PC-9 (cell line): Measurements from ENCODE around the gene SPAST. TPM values are rescaled to one million over a fixed set of nuclear protein-coding genes. Genes with fewer than 3 reads are reported as not detected.

Experiments used
- BruUV-seq: library from RNA; stranded (reverse); fragments of 400-500 nt; replicated peaks from 2 replicates; lab custom pipeline; 2021; lab: Mats Ljungman, UMichigan
- CTCF ChIA-PET: fragments of 300-600 bp; sonication (Branson Sonifier 250); formaldehyde crosslinking; loops from one replicate; lab custom pipeline; 2022; ENCODE audit warnings: antibody characterized with exemption; lab: Charles Lee
- POLR2A ChIA-PET: fragments of 300-600 bp; sonication (Branson Sonifier 250); formaldehyde crosslinking; loops from one replicate; lab custom pipeline; 2022; ENCODE audit warnings: antibody characterized with exemption; ENCODE audit not compliant: unreplicated experiment; lab: Charles Lee
- DNase-seq, 2 experiments: peaks; one replicate each; pipeline versions ENCODE4 v3.0.0 to v3.0.0-alpha.2; 2015 to 2022; ENCODE audit warnings: mixed read lengths in 1 of 2
- H2AFZ ChIP-seq: fragments of 200-600 bp; sonication (generic); 2 replicates; pipeline ENCODE4 v1.8.1; 2017; ENCODE audit warnings: antibody characterized with exemption
- H3F3A ChIP-seq: fragments of 200-600 bp; sonication (generic); 2 replicates; pipeline ENCODE4 v1.8.1; 2017; ENCODE audit warnings: antibody characterized with exemption, mild to moderate bottlenecking, low read depth; ENCODE audit not compliant: insufficient read depth
- H3K27ac ChIP-seq: fragments of 200-600 bp; sonication (generic); 2 replicates; pipeline ENCODE4 v1.6.1; 2016; ENCODE audit warnings: mixed run types
- H3K27me3 ChIP-seq: fragments of 200-600 bp; sonication (generic); 2 replicates; pipeline ENCODE4 v1.6.1; 2016; ENCODE audit warnings: low read depth, mixed run types; ENCODE audit not compliant: insufficient read depth
- H3K36me3 ChIP-seq: fragments of 200-600 bp; sonication (generic); 2 replicates; pipeline ENCODE4 v1.6.1; 2016; ENCODE audit warnings: low read depth, mixed run types
- H3K4me1 ChIP-seq: fragments of 200-600 bp; sonication (generic); replicated peaks from 2 replicates; pipeline ENCODE4 v1.6.1; 2016; ENCODE audit warnings: mixed run types; ENCODE audit not compliant: insufficient read depth
- H3K4me2 ChIP-seq: fragments of 200-600 bp; sonication (generic); 2 replicates; pipeline ENCODE4 v1.6.1; 2017; ENCODE audit warnings: mixed run types
- H3K4me3 ChIP-seq: fragments of 200-600 bp; sonication (generic); 2 replicates; pipeline ENCODE4 v1.6.1; 2016; ENCODE audit warnings: mixed run types
- H3K79me2 ChIP-seq: fragments of 200-600 bp; sonication (generic); 2 replicates; pipeline ENCODE4 v1.6.1; 2017; ENCODE audit warnings: low read depth, mixed run types
- H3K9me2 ChIP-seq: fragments of 200-600 bp; sonication (generic); 2 replicates; pipeline ENCODE4 v1.8.1; 2017; ENCODE audit warnings: mild to moderate bottlenecking; ENCODE audit not compliant: insufficient read depth
- H3K9me3 ChIP-seq: fragments of 200-600 bp; sonication (generic); 2 replicates; pipeline ENCODE4 v1.8.1; 2016; ENCODE audit warnings: low read depth; ENCODE audit not compliant: insufficient read depth
- H4K20me1 ChIP-seq: fragments of 200-600 bp; sonication (generic); 2 replicates; pipeline ENCODE4 v1.8.1; 2017; ENCODE audit not compliant: insufficient read depth
- EZH2 ChIP-seq: fragments of 200-600 bp; sonication (generic); IDR thresholded peaks from 2 replicates; pipeline ENCODE4 v1.8.0; 2017; ENCODE audit warnings: antibody characterized with exemption, low read depth
- intact Hi-C: fragments of 100-400 bp; cut with micrococcal nuclease; formaldehyde crosslinking; loops from one replicate; pipeline ENCODE4 v1.10.0; 2022; ENCODE audit not compliant: unreplicated experiment
- total RNA-seq: library from RNA; stranded (reverse); gene quantifications from 2 replicates; pipeline ENCODE4 v1.2.3, GENCODE V29; 2021
- TF ChIP-seq, protein P1 (sequence below): fragments of 200-600 bp; sonication (generic); conservative IDR thresholded peaks from 2 replicates; pipeline ENCODE4 v1.6.1; 2017; ENCODE audit warnings: mixed run types, antibody characterized with exemption, mild to moderate bottlenecking, moderate library complexity

SPAST gene
- total RNA-seq, 1 experiment from 2014 or later: 19.2 TPM

DNA sequence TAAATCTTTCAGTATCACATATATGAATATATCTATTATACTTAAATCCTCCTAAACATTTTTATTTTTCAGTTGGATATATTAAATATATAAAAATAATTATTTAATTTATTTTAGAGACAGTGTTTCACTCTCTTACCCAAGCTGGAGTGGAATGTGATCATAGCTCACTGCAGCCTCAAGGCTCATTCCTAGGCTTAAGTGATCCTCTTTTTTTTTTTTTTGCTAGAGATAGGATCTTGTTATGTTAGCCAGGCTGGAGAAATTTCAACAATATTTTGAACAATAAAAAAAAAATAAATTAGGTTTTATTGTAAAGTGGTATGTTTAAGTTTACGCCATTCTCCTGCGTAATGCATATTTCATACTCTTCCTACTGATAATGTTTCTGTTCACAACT, 4.2 kb downstream of the SPAST start:
- Histone ChIP-seq H3K27ac (no peak overlapping the region), H3K4me3 (no peak overlapping the region), H3K4me2 (no peak overlapping the region), H3F3A (peaks cover 6% of the 10 kb centered on the region; the same call in 1 of the 2 replicates), H2AFZ (no peak overlapping the region), H3K27me3 (no peaks in the 10 kb centered on the region), H3K9me3 (no peaks in the 10 kb centered on the region), H3K4me1 (peaks cover 14% of the 10 kb centered on the region), H3K79me2 (peaks cover 22% of the 10 kb centered on the region), H3K36me3 (no peaks in the 10 kb centered on the region), H4K20me1 (peaks cover 3% of the 10 kb centered on the region), H3K9me2 (no peaks in the 10 kb centered on the region)
- CTCF ChIA-PET: interaction anchor here (0.6 kb wide), 1 partner anchor 32 kb away, joined by 5 read pairs; no protein-coding TSS in a partner anchor
- POLR2A ChIA-PET: interaction anchor here (0.6 kb wide), 1 partner anchor 1910 kb away, joined by 4 read pairs; no protein-coding TSS in a partner anchor
- DNase-seq: no peak
- intact Hi-C loops: no loop called here
- TF ChIP-seq, protein P1, sequence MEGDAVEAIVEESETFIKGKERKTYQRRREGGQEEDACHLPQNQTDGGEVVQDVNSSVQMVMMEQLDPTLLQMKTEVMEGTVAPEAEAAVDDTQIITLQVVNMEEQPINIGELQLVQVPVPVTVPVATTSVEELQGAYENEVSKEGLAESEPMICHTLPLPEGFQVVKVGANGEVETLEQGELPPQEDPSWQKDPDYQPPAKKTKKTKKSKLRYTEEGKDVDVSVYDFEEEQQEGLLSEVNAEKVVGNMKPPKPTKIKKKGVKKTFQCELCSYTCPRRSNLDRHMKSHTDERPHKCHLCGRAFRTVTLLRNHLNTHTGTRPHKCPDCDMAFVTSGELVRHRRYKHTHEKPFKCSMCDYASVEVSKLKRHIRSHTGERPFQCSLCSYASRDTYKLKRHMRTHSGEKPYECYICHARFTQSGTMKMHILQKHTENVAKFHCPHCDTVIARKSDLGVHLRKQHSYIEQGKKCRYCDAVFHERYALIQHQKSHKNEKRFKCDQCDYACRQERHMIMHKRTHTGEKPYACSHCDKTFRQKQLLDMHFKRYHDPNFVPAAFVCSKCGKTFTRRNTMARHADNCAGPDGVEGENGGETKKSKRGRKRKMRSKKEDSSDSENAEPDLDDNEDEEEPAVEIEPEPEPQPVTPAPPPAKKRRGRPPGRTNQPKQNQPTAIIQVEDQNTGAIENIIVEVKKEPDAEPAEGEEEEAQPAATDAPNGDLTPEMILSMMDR: no peak
- no peak for TF ChIP-seq EZH2
- no TSS peak for BruUV-seq

DNA sequence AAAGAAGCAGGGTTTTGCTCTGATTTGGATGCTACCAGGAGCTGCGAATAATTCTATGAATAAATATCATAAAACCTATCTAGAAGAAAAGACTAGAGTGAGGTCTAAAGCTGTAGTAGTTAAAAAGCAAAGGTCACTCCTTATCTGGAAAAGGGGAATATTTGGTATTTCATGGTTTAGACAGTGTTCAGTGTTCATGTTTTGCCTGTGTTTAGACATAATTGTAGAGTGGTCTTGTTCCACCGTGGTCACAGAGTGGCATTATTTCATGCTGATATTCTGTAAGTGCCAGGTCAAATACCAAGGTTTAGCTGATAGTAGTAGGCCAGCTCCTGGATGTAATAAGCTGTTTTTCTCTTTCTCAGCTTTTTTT, 10.8 kb downstream of the SPAST start:
- no peak overlapping the region for H3K4me2 ChIP-seq
- no TSS peak for BruUV-seq
- H3K9me3 ChIP-seq: no peaks in the 10 kb centered on the region
- H3K79me2 ChIP-seq: no peaks in the 10 kb centered on the region; the same call in 1 of the 2 replicates
- no peak overlapping the region for H3K27ac ChIP-seq
- intact Hi-C loops: no loop called here
- no peak overlapping the region for H2AFZ ChIP-seq
- H3K4me1 ChIP-seq: no peaks in the 10 kb centered on the region
- no peaks in the 10 kb centered on the region for H3F3A ChIP-seq
- ChIA-PET POLR2A (no interaction called here), CTCF (no interaction called here)
- peaks cover 3% of the 10 kb centered on the region; the same call in 1 of the 2 replicates for H4K20me1 ChIP-seq
- TF ChIP-seq, protein P1: no peak
- no peak for TF ChIP-seq EZH2
- no peak overlapping the region for H3K4me3 ChIP-seq
- no peak for DNase-seq
- H3K9me2 ChIP-seq: no peaks in the 10 kb centered on the region
- H3K36me3 ChIP-seq: no peaks in the 10 kb centered on the region
- H3K27me3 ChIP-seq: no peaks in the 10 kb centered on the region

GRCh38 chr2:32095671-32096070, 32.3 kb downstream of the SPAST start:
- Histone ChIP-seq H4K20me1 (no peaks in the 10 kb centered on the region), H2AFZ (no peak overlapping the region), H3K4me2 (no peak overlapping the region), H3K4me3 (no peak overlapping the region), H3K36me3 (peaks cover 2% of the 10 kb centered on the region; the same call in 1 of the 2 replicates), H3K9me2 (no peaks in the 10 kb centered on the region), H3K9me3 (no peaks in the 10 kb centered on the region), H3K79me2 (no peaks in the 10 kb centered on the region), H3K27ac (no peak overlapping the region), H3K4me1 (no peaks in the 10 kb centered on the region), H3K27me3 (no peaks in the 10 kb centered on the region), H3F3A (no peaks in the 10 kb centered on the region; the same call in 1 of the 2 replicates)
- BruUV-seq: no TSS peak
- intact Hi-C loops: no loop called here
- DNase-seq: no peak
- POLR2A ChIA-PET: no interaction called here
- no peak for TF ChIP-seq EZH2
- TF ChIP-seq, protein P1: no peak
- CTCF ChIA-PET: no interaction called here
